Osteocyte (in vitro differentiated cells): ENCODE results near the gene B3GAT2. TPM values are rescaled to one million over a fixed set of nuclear protein-coding genes. Genes with fewer than 3 reads are reported as not detected.

Source experiments
- DNase-seq: peaks from one replicate; pipeline ENCODE4 v3.0.0; 2021; ENCODE audit warnings: mixed read lengths; ENCODE audit not compliant: unreplicated experiment; ENCODE audit errors: extremely low spot score
- H3K27ac Mint-ChIP-seq: one replicate; pipeline ENCODE4 v1.8.0; 2021; ENCODE audit warnings: mild to moderate bottlenecking, mixed read lengths; ENCODE audit not compliant: unreplicated experiment
- H3K27me3 Mint-ChIP-seq: one replicate; pipeline ENCODE4 v1.8.0; 2021; ENCODE audit warnings: mixed read lengths; ENCODE audit not compliant: unreplicated experiment
- H3K36me3 Mint-ChIP-seq: one replicate; pipeline ENCODE4 v1.8.0; 2021; ENCODE audit warnings: mixed read lengths; ENCODE audit not compliant: unreplicated experiment
- H3K4me1 Mint-ChIP-seq: one replicate; pipeline ENCODE4 v1.8.0; 2021; ENCODE audit warnings: mixed read lengths; ENCODE audit not compliant: unreplicated experiment
- H3K4me3 Mint-ChIP-seq: one replicate; pipeline ENCODE4 v1.8.0; 2021; ENCODE audit warnings: mild to moderate bottlenecking, moderate library complexity, mixed read lengths; ENCODE audit not compliant: unreplicated experiment
- H3K9me3 Mint-ChIP-seq: one replicate; pipeline ENCODE4 v1.8.0; 2021; ENCODE audit warnings: mixed read lengths; ENCODE audit not compliant: unreplicated experiment
- CTCF ChIP-seq: fragments of 200-600 bp; sonication (generic); IDR thresholded peaks from 2 replicates; pipeline ENCODE4 v1.5.0; 2021; ENCODE audit warnings: antibody characterized with exemption, mild to moderate bottlenecking, moderate library complexity
- total RNA-seq: library from RNA; stranded (reverse); gene quantifications from 2 replicates; pipeline ENCODE4 v1.2.1, GENCODE V29; 2021

Gene B3GAT2
- total RNA-seq, 1 donor from 2014 or later = not detected

- Mint-ChIP-seq H3K9me3 (no peaks in the 10 kb centered on the region), H3K36me3 (no peaks in the 10 kb centered on the region), H3K4me1 (peaks cover 9% of the 10 kb centered on the region), H3K4me3 (no peak overlapping the region), H3K27ac (no peak overlapping the region), H3K27me3 (no peaks in the 10 kb centered on the region)
- no peak for TF ChIP-seq CTCF
- DNase-seq = no peak
These were observed 117.3 kb downstream of the B3GAT2 start for GRCh38 chr6:70839286-70840266.

GRCh38 chr6:70838907-70839285 is 118.0 kb downstream of the B3GAT2 start:
- H3K27ac Mint-ChIP-seq = no peak overlapping the region
- no peaks in the 10 kb centered on the region for H3K27me3 Mint-ChIP-seq
- H3K9me3 Mint-ChIP-seq = no peaks in the 10 kb centered on the region
- no peak for DNase-seq
- no peaks in the 10 kb centered on the region for H3K36me3 Mint-ChIP-seq
- peaks cover 16% of the 10 kb centered on the region for H3K4me1 Mint-ChIP-seq
- TF ChIP-seq CTCF = no peak
- no peak overlapping the region for H3K4me3 Mint-ChIP-seq

GRCh38 chr6:70834520-70834919 is 122.3 kb downstream of the B3GAT2 start:
- peaks cover 16% of the 10 kb centered on the region for H3K4me1 Mint-ChIP-seq
- H3K4me3 Mint-ChIP-seq = no peak overlapping the region
- no peaks in the 10 kb centered on the region for H3K9me3 Mint-ChIP-seq
- no peak for TF ChIP-seq CTCF
- H3K27me3 Mint-ChIP-seq = no peaks in the 10 kb centered on the region
- H3K36me3 Mint-ChIP-seq = no peaks in the 10 kb centered on the region
- no peak for DNase-seq
- no peak overlapping the region for H3K27ac Mint-ChIP-seq

GRCh38 chr6:70831427-70831826 is 125.4 kb downstream of the B3GAT2 start:
- Mint-ChIP-seq H3K36me3 (no peaks in the 10 kb centered on the region), H3K27me3 (no peaks in the 10 kb centered on the region), H3K4me1 (peaks cover 11% of the 10 kb centered on the region), H3K9me3 (no peaks in the 10 kb centered on the region), H3K4me3 (no peak overlapping the region), H3K27ac (no peak overlapping the region)
- no peak for TF ChIP-seq CTCF
- DNase-seq = no peak

- H3K27ac Mint-ChIP-seq = no peak overlapping the region
- no peaks in the 10 kb centered on the region for H3K4me1 Mint-ChIP-seq
- DNase-seq = no peak
- H3K36me3 Mint-ChIP-seq = peaks cover 5% of the 10 kb centered on the region
- no peaks in the 10 kb centered on the region for H3K27me3 Mint-ChIP-seq
- H3K9me3 Mint-ChIP-seq = peaks cover 7% of the 10 kb centered on the region
- no peak overlapping the region for H3K4me3 Mint-ChIP-seq
- TF ChIP-seq CTCF = no peak
These were observed 133.2 kb downstream of the B3GAT2 start for GRCh38 chr6:70823651-70824050.
